CD4-positive, alpha-beta T cell treated with Interleukin-6 at 100 ng/mL for 8 hours (primary cell): ENCODE results near the gene CAPRIN1.
A peak's percentile ranks its signal among the peaks of the same experiment; 100 is the strongest.
"Not testable (repeated sequence)": the region's sequence is repeated elsewhere in the genome, so short reads cannot be mapped to it uniquely, and the experiment has no call there.

Experiments used
- DNase-seq: peaks from one replicate; pipeline ENCODE4 v3.0.0-alpha.2; 2020; ENCODE audit warnings: mixed read lengths, low spot score

Gene CAPRIN1

DNA sequence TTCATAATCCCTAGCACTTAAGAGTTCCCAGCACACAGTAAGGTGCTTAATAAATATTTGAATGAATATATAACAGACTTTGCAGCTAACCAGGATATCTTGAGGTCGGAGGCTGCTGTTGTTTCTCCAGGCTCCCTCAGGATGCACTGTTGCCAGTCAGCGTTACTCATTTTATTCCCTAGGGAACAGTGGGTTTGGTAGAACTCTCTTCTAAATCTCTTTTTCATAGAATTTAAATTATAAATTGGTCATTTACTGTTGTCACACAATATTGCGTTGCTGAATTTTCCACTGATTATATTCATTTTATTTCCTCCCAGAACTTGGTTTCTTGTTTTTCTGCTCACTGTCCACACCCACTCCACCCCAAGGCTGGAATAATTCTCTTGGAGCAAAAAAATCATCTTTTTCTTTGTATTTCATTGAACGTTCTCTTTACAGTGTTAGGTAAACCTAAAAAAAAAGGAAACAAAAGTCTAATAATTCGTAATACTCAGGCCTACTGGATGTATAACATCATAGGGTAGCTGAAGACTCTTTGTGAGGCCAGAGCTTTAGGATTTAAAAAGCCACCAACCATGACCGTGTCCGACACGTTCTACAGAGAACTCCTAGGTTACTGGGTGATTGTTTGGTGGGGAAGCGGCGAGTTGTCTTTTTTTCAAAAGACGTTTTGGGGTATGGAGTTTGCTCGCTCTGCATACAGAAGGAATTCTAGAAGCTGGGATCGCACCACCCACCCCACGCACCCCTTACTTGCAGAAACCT, 766 bp upstream of the CAPRIN1 start:
- DNase-seq: no peak

DNA sequence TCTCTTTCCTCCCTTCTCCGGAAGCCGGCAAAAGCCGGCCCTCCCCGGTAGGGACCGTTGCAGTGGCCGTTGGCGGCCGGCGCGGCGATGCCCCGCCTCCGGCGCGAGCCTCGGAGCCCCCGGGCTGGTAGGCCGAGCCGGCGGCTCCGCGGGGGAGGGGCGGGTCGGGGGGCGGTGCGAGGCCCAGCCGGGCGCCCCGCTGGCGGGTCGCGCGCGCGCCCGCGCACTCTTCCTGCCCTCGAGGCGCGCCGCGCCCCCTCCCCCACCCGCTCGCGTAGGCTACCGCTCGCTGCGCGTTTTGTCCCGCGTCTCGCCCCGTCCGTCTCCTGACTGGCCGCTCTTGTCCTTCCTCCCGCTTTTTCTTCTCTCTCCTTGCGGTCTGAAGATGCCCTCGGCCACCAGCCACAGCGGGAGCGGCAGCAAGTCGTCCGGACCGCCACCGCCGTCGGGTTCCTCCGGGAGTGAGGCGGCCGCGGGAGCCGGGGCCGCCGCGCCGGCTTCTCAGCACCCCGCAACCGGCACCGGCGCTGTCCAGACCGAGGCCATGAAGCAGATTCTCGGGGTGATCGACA, 591 bp downstream of the CAPRIN1 start:
- DNase-seq: peak; percentile 85

DNA sequence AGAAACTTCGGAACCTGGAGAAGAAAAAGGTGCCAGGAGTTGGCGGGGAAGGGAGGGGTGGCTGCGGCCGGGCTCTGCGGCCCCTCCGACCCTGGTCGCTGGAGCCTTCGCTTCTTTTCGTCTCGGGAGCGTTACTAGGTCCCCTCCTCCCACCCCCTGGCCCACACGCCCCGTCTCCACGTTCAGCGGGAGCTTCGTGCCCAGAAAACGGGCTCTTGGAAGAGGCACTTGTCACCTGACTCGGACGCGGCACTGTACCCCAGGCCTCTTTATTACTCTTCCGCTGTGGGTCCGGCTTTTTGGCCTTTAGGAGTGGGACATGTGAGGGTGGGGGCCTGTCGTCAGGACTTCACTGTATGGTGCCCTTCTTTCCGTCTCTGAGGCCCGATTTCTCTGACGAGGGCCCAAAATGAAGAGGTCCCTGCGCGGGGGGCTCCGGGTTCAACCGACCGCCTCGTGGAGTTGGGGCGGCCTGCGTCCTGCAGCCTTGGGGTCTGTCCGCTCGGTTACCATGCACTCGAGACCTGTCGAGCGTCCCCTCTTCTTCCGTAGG, 1.2 kb downstream of the CAPRIN1 start:
- DNase-seq: peak; percentile 3

DNA sequence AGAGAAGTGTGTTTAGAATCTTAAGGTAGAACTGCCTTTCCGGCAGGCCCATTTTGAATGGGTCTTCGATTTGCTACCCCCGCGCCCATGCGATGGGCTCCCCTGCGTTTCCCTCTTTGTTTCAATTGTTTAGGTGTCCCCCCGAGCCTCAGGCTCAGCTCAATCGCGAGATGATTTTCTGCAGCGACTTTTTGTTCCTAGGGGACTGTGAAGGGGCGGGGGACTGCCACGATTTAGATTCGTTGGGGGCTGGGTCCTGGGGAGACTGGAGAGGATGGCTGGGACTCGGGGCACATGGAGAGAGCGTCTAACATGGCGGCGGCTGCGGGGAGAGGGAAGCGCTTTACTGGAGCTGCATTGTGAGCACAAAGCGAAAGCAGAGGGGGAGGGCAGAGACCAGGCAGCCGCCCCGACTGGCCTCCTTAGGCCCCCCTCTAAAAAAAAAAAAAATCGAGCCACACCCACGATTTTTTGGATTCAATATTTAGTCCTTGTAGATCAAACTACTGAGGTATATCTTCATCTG, 1.7 kb downstream of the CAPRIN1 start:
- DNase-seq: peak; percentile 75

DNA sequence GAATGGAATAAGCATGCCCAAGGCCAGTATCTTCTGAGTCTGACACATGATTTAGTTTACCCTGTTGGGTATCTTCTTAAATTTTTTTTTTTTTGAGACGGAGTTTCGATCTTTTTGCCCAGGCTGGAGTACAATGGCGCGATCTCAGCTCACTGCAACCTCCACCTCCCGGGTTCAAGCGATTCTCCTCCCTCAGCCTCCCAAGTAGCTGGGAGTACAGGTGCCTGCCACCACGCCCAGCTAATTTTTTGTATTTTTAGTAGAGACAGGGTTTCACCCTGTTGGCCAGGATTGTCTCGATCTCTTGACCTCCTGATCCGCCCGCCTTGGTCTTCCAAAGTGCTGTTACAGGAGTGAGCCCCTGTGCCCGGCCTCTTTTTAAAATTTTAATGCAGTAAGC, 2.8 kb downstream of the CAPRIN1 start:
- DNase-seq: not testable (repeated sequence)

DNA sequence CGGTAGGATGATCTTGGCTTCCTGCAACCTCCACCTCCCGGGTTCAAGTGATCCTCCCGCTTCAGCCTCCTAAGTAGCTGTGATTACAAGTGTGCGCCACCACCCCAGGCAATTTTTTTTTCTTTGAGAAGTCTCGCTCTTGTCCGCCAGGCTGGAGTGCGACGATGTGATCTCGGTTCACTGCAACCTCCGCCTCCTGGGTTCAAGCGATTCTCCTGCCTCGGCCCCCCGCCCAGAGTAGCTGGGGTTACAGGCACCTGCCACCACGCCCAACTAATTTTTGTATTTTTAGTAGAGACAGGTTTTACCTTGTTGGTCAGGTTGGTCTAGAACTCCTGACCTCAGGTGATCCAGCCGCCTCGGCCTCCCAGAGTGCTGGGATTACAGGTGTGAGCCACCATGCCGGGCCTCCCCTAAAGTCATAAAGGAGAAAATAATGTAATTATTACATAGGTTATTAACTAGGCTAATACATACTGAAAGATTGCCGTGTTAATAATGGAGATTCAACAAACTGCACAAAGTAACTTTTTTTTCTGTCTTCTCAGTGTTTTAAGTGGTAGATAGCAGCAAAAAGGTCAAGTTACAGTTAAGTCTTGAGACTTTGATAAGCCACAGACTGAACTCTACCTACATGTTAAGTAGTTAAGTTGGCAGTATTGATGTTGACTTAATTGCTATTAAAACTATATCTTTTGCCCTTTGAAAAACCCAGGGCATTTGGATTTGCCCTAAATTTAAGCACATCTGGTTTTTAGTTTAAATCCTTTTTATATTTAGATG, 3.9 kb downstream of the CAPRIN1 start:
- DNase-seq: no peak

DNA sequence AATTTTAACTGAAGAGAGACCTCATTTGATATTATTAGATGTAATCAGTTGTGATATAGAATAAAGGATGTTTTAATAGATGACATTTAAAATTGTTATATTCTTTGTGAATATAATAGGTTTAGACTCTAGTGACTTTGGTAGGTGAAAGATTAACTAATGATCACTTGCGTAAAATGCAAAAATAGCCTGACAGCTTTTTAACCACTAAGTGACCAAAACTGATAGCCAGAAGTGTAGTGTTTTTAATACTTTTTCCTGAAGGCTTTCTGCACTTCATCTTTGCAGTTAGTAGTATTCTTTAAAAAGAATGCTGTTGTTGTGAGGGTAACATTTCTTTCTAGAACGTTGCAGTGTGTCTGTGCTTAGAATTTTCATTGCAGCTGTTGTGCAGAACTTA, 5.1 kb downstream of the CAPRIN1 start:
- DNase-seq: no peak

DNA sequence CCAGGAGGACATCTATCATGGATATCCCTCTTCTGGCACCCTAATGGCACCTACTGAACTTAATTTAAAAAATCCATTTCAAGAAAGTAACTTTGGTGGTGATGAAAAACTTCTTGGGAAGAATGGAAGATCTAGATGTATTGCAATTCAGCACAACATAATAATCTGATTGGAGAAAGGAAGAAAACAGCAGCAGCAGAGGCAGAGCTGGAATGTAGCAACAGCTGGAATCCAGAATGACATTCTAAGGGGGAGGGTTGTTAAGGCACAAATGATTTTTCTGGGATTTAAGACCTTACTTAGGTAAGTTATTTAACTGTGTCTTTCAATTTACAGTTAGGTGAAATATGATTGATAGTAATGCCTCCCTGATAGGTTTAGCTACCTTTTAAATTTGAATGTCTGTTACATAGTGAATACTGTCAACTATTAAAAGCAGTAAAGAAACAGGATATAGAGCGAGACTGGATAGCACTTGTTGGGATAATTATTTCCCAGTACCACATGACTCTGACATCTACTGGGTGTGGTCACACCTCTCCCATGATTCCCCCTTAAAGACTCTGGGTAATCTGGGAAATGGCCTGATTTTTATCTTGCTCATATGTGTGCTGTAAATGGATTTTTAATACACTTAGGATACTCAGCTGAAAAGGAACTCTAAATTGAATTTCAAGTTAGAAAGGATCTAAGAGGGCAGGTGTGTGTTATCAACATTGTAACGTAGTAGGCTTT, 11.7 kb downstream of the CAPRIN1 start:
- DNase-seq: no peak

DNA sequence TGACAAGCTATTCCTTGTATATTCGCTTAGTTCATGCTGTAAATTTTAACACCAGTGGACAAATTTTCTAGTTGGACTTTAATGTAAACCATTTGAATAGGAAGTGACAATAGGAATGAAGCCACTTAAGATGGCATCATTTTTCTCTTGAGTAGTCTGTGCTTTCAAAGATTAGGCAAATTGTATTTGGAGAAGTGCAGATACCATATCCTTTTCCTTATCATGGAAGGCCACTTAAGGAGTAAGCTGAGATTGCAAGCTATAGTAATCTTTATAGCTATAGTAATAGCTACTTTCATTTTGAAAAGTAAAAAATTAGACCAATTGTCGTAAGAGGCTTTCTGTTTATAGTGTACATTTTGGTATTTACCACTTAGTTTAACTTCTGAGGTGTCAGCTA, 12.8 kb downstream of the CAPRIN1 start:
- no peak for DNase-seq

DNA sequence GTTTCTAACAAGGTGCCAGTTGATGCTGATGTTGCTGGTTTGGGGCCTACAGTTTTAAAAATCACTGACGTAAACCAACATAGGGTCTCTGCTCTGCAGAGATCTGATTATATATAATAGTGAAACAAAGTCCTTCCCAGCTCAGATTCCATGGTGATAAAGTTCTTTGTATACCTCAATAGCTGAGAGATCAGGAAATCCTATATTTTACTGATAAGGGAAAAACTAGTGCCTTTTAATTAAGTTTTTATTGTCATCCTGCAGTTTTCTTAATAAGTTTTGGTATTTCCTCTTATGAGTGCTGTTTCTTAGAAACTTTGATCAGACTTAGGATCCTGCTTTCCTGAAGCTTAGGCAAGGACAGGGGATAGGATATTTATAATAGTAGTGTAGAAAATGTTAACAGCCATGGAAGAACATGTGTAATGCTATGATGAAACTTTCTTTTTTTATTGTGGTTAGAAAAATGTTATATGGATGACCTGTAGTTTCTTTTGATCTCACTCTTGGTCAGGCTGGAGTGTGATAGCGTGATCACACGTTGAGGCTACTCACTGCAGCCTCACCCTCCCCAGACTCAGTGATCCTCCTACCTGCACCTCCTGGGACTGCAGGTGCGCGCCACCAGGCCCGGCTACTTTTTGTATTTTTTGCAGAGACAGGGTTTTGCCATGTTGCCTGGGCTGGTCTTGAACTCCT, 14.1 kb downstream of the CAPRIN1 start:
- DNase-seq: no peak

DNA sequence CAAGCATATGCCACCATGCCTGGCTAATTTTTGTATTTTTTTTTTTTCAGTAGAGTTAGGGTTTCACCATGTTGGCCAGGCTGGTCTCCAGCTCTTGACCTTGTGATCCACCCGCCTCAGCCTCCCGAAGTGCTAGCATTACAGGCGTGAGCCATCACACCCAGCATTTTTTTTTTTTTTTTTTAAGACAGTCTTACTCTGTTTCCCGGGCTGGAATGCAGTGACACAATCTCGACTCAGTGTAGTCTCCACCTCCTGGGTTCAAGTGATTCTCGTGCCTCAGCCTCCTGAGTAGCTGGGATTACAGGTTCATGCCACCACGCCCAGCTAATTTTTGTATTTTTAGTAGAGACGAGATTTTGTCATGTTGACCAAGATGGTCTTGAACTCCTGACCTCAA, 15.2 kb downstream of the CAPRIN1 start:
- DNase-seq: not testable (repeated sequence)

DNA sequence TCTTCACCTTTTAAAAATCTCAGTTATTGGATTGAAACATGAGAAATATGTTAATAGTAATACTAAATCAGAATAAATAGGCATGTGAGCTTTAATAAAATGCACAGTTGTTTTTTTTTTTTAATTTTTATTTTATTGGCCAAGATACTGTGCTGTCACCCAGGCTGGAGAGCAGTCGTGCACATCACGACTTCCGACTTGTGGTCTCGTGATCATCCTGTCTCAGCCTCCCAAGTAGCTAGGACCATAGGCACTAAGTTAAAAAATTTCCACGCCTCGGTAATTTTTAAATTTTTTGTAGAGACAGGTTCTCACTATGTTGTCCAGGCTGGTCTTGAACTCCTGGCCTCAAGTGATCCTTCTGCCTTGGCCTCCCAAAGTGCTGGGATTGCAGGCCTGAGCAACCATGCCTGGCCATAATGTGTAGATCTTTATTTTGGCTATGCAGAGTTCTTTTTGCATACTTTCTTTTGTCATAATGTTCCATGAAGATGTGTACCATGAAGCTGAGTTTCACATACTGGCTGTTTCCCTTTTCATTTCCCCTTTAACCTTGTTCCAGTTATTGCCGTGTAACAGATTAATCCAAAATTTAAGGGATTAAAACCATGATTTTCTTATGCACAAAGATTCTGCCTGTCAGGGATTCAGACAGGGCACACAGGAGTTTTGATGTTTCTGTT, 16.0 kb downstream of the CAPRIN1 start:
- DNase-seq: no peak

DNA sequence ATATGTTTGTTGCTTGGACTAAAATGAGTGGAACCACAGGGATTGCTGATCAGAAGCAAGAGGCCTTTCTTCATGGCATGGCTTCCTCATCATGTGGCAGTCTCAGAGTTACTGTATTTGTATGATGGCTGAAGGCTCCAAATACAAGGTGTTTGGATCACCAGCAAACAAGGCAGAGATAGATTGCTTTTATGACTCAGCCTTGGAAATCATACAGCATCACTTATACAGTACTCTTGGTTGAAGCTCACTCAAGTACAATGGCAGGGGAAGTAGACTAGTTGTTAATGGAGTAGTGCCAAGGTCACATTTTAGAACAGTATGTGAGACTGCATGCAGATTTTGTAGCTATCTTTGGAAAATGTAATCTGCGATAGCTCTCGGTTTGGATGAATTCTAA, 16.6 kb downstream of the CAPRIN1 start:
- no peak for DNase-seq

DNA sequence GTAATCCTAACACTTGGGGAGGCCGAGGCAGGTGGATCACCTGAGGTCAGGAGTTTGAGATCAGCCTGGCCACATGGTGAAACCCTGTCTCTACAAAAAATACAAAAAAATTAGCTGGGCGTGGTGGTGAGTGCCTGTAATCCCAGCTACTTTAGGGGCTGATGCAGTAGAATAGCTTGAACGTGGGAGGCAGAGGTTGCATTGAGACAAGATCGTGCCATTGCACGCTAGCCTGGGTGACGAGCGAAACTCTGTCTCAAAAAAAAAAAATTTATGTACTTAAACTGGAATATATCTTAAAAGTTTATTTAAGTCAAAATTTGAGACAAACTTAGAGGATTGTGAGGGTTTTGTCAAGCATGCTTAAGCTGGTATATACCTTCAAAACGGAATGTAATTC, 19.8 kb downstream of the CAPRIN1 start:
- not testable (repeated sequence) for DNase-seq

DNA sequence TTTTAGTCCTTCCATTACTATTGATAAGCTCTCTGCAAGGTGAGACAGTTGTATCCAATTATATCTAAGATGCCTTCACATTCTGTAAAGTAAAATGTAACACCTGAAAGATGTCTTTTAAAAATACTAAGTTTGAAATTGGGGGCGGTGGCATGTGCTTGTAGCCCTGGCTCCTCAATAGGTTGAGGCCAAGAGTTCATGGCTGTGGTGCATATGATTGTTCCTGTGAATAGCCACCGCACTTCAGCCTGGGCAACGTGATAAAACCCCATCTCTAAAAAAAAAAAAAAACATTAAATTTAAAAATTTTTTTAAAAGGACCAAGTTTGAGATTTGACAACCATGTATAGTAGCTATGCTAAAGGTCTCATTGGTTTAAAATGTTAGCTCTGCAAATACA, 20.5 kb downstream of the CAPRIN1 start:
- DNase-seq: no peak

DNA sequence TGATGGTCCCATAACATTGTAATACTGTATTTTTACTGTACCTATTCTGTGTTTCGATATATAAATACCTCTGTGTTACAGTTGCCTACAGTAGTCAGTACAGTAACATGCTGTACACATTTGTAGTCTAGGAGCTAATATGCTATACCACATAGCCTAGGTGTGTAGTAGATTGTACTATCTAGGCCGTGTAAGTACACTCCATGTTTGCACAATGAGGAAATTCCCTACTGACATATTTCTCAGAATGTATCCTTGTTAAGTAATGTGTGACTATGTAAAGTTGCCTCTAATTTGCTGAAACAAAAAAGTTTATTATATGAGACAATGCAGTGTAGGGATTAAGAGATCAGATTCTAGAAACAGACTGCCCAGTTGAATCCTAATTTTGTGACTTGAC, 21.3 kb downstream of the CAPRIN1 start:
- no peak for DNase-seq

DNA sequence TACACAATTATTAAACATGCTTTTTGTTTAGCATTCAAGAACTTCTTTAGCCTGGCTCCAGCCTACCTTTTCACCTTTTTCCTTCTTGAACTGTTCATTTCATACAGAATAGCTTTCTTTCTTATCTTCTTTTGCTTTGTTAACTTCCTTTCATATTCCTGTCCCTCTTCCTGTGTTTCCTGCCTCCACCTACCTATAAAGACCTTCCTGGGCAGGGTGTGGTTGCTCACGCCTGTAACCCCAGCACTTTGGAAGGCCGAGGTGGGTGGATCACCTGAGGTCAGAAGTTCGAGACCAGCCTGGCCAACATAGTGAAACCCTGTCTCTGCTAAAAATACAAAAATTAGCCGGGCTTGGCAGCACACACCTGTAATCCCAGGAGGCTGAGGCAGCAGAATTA, 22.9 kb downstream of the CAPRIN1 start:
- DNase-seq: no peak

DNA sequence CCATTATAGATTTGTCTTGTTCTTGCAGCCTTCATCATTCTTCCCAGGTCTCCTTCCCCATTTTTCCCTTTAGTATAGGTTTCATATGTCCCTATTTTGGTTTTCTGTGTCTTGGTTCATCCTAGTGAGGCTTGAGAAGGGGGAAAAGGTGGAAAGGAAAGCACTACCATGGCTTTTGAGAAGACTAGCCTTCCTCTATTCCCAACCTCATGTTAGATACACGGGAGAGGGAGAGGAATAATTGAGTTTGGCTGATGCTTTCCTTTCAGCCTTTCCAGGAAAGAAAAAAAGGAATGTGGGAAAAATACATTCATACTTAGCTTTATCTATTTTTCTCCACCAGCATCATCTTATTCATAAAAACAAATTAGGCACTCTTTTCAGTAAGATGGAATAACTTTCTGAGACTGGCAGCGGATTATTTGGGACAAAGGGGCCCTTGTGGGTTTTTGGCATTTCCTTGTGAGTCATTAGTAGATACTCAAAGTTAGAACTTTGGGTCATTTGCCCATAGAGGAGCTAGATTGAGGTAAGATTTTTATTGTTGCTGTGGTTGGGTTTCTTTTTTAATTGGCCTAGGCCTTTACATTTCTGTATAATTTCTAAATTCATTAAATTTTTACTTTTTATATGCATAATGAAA, 23.8 kb downstream of the CAPRIN1 start:
- DNase-seq: no peak

DNA sequence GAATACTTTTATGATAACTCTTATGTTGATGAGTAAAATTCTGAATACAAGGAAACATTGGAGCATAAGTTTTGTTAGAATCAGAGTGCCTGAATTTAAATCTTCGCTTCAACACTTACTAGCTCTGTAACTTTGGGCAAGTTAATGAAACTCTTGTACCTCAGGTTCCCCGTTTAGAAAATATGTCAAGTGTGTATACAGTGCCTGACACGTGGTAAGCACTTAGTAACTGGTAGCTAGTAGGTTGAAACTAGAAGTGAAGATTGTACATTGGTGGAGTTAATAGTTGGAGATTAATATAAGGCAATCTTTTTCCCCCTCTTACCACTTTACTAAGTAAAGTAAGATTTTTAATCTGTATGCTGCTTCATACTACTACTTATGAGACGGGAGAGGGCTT, 29.1 kb downstream of the CAPRIN1 start:
- no peak for DNase-seq

DNA sequence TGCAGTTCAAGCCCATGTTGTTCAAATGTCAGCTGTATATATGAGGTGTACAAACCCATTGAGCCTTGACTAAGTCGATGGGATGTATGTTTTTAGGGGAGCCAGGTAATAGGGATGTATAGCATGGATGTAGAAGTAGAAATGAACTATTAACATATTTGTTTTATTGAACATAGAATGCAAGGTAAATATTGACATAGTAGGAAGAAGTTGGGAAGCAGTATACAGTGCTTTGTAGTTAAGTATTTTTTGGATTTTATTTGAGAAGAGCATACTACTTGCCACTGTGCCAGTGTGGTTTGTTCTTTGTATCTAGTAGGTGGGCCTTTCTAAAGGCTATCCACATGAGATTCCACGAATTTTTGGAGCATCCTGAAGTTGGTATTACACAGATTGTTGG, 33.1 kb downstream of the CAPRIN1 start:
- DNase-seq: no peak
